Measurements from ENCODE around the gene TTC28.

- TF ChIP-seq CEBPB (IDR thresholded peaks at IDR 0.05): peak; percentile 17; the same call in 1 of the 2 replicates
- TF ChIP-seq TCF12 (IDR thresholded peaks at IDR 0.05; ENCODE audit: low read depth): no peak
- no peak for TF ChIP-seq EP300 (IDR thresholded peaks at IDR 0.05; ENCODE audit: borderline replicate concordance)
These were observed 537.2 kb downstream of the TTC28 start for GRCh38 chr22:28142361-28142961.
